Body of pancreas (tissue), 4 donors: Measurements from ENCODE around the gene MAGI1. TPM values are rescaled to one million over a fixed set of nuclear protein-coding genes. Genes with fewer than 3 reads are reported as not detected.
A peak's percentile ranks its signal among the peaks of the same experiment; 100 is the strongest.

Experiments
- ATAC-seq: fragments of 150-250 bp; one replicate; pipeline ENCODE4 v1.9.1; 2016
- DNase-seq, 4 donors: peaks; one replicate each; pipeline ENCODE4 v3.0.0-alpha.2; 2019
- H3K27ac ChIP-seq, 4 donors: fragments of 200-600 bp; sonication (generic); 1 replicate in 3 of 4; 2 replicates in 1 of 4; pipeline versions ENCODE4 v1.5.1 to v1.6.1; 2016 to 2019; ENCODE audit warnings: mild to moderate bottlenecking in 1 of 4, mixed read lengths in 1 of 4, moderate library complexity in 1 of 4
- H3K27me3 ChIP-seq, 2 donors: fragments of 200-600 bp; sonication (generic); one replicate each; pipeline ENCODE4 v1.6.0; 2016; ENCODE audit warnings: mild to moderate bottlenecking in 1 of 2
- H3K36me3 ChIP-seq, 2 donors: fragments of 200-600 bp; sonication (generic); replicated peaks in 1 of 2; 2 replicates each; pipeline ENCODE4 v1.5.1; 2016; ENCODE audit warnings: low read depth in 2 of 2; ENCODE audit not compliant: insufficient read depth in 1 of 2
- H3K4me1 ChIP-seq: fragments of 200-600 bp; sonication (generic); one replicate; pipeline ENCODE4 v1.6.0; 2016
- H3K4me3 ChIP-seq, 2 donors: fragments of 200-600 bp; sonication (generic); 1 replicate in 1 of 2; 2 replicates in 1 of 2; pipeline ENCODE4 v1.5.1; 2016 to 2019
- H3K9me3 ChIP-seq, 3 donors: fragments of 200-600 bp; sonication (generic); 1 replicate in 2 of 3; 2 replicates in 1 of 3; pipeline ENCODE4 v1.5.1; 2016
- POLR2A ChIP-seq, 3 donors: fragments of 450-650 bp; IDR thresholded peaks; one replicate each; pipeline ENCODE4 v1.6.1; 2016; ENCODE audit warnings: antibody characterized with exemption in 3 of 3, mild to moderate bottlenecking in 2 of 3
- WGBS, 2 donors: methylation state at CpG; one replicate each; pipeline ENCODE4 v1.1.5; 2017; 5-methylcytosine and 5-hydroxymethylcytosine counted together
- intact Hi-C: fragments of 100-400 bp; cut with DNase I; formaldehyde crosslinking; loops from one replicate; pipeline ENCODE4 v1.15.1; 2023
- total RNA-seq, 2 donors: library from RNA; depleted of rRNA; stranded (reverse); fragments of >200 nt; gene quantifications; one replicate each; pipeline ENCODE4 v1.1.0, GENCODE V29; 2016
- TF ChIP-seq, protein P1 (sequence below), 7 experiments: fragments of 450-650 bp in 4 of 7; fragments of 200-600 bp in 3 of 7; sonication (generic) in 3 of 7; IDR thresholded peaks; one replicate each; pipeline ENCODE4 v1.5.1; 2016 to 2019; ENCODE audit warnings: antibody characterized with exemption in 7 of 7

MAGI1 gene
- total RNA-seq, 2 donors from 2014 or later, result 44.2 to 63.6 TPM

DNA sequence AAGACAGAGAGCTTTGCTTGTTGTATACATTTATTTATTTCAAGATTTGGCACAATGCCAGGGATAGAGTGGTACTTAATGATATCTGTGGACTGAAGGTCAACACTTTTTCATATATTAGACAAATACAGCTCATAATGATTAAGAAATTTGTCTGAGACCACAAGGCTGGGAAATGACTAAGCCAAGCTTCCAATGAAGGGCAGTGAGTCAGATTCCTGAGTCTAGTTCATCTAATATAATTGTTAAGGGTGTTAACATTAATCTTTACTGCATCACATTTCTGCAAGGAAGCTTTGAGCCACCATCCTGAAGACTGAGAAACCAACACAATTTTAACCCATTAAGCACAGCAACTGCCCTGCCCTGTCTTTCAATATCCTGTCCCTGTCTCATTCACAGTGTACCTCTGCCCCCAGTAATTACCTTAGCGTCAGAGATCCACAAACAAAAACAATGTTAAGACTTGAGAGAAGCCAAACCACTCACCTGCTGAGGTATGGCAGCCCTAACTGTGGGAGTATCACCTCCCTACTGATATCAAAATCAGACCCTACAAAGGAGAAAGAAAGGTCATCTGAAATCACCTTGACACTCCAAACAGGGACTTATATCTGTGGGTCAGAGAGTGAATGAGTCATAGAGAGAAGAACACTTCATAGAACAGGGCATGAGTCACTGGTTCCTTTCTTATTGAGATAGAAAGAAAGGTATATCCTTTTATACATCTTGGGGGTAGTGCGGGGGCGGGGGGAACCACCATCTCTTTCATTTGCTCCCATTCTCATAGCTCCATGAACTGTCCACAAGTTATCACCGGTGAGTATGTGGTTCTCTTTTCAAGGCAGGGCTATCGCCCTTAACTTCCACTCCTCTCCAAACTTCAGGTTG, 74.7 kb downstream of the MAGI1 start:
- ATAC-seq (peak; percentile 36), DNase-seq (no peak)
- intact Hi-C loops, result no loop called here
- 84 to 87% methylated on average over 5 of the region's 5 CpGs for WGBS, 2 donors
- Histone ChIP-seq H3K27ac (peak overlapping the region in 2 of 4 donors; percentile 51 to 54), H3K4me3 (no peak overlapping the region), H3K36me3 (no peaks in the 10 kb centered on the region), H3K27me3 (no peaks in the 10 kb centered on the region), H3K9me3 (no peaks in the 10 kb centered on the region), H3K4me1 (peaks cover 42% of the 10 kb centered on the region)
- TF ChIP-seq, protein P1, sequence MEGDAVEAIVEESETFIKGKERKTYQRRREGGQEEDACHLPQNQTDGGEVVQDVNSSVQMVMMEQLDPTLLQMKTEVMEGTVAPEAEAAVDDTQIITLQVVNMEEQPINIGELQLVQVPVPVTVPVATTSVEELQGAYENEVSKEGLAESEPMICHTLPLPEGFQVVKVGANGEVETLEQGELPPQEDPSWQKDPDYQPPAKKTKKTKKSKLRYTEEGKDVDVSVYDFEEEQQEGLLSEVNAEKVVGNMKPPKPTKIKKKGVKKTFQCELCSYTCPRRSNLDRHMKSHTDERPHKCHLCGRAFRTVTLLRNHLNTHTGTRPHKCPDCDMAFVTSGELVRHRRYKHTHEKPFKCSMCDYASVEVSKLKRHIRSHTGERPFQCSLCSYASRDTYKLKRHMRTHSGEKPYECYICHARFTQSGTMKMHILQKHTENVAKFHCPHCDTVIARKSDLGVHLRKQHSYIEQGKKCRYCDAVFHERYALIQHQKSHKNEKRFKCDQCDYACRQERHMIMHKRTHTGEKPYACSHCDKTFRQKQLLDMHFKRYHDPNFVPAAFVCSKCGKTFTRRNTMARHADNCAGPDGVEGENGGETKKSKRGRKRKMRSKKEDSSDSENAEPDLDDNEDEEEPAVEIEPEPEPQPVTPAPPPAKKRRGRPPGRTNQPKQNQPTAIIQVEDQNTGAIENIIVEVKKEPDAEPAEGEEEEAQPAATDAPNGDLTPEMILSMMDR (IDR thresholded peaks at IDR 0.05), result no peak
- TF ChIP-seq POLR2A (IDR thresholded peaks at IDR 0.05), result no peak

DNA sequence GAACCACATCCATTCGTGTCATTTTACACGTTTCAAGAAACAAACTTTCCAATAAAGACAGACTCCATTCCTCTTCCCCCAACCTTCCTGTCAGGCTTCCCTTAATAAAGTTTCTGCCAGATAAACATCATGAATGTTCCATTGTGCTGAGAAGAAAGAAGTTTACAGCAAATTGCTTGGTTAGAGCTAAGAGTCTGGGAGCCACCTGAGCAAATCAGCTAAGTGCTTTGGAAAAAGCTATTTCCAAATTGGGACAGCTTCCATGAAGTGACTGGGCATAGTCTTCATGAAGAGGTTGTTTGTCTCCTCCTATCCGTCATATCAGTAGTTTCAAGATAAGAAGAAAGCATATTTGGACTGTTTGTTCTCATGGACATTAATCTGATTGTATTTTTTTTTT, 77.0 kb downstream of the MAGI1 start:
- Histone ChIP-seq H3K9me3 (no peaks in the 10 kb centered on the region), H3K4me1 (peaks cover 40% of the 10 kb centered on the region), H3K27me3 (no peaks in the 10 kb centered on the region), H3K4me3 (no peak overlapping the region), H3K27ac (peak overlapping the region in 3 of 4 donors; percentile 58 to 75 (median 62)), H3K36me3 (no peaks in the 10 kb centered on the region)
- no peak for TF ChIP-seq POLR2A (IDR thresholded peaks at IDR 0.05)
- TF ChIP-seq, protein P1 (IDR thresholded peaks at IDR 0.05), result no peak
- ATAC-seq (peak; percentile 73), DNase-seq (no peak)
- intact Hi-C loops, result no loop called here
- 18 to 24% methylated on average over 3 of the region's 3 CpGs for WGBS, 2 donors

DNA sequence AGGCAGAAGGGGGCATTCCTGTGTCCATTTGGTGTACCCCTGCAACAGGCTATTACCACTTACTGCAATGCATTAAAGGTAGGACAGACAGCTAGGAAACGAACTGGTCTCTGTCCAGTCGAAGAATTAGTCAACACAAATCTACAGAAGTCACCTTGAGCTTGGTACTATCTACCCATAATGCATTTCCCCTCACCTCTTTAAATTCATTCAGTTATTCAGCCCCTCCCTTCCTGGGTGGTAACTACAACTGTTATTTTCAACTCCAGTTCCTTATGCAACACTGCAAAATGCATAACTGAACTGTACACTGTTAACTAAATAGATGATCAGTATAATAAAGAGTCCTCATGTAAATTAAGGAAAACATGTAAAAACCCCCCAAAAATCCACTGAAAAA, 77.6 kb downstream of the MAGI1 start:
- H3K9me3 ChIP-seq, result no peaks in the 10 kb centered on the region
- ATAC-seq (no peak), DNase-seq (no peak)
- no peaks in the 10 kb centered on the region for H3K27me3 ChIP-seq
- peaks cover 45% of the 10 kb centered on the region for H3K4me1 ChIP-seq
- TF ChIP-seq, protein P1 (IDR thresholded peaks at IDR 0.05), result no peak
- H3K27ac ChIP-seq, result peak overlapping the region; percentile 10 to 75 (median 60)
- intact Hi-C loops, result no loop called here
- no peaks in the 10 kb centered on the region for H3K36me3 ChIP-seq
- 36 to 61% methylated on average over 2 of the region's 2 CpGs for WGBS, 2 donors
- no peak overlapping the region for H3K4me3 ChIP-seq

DNA sequence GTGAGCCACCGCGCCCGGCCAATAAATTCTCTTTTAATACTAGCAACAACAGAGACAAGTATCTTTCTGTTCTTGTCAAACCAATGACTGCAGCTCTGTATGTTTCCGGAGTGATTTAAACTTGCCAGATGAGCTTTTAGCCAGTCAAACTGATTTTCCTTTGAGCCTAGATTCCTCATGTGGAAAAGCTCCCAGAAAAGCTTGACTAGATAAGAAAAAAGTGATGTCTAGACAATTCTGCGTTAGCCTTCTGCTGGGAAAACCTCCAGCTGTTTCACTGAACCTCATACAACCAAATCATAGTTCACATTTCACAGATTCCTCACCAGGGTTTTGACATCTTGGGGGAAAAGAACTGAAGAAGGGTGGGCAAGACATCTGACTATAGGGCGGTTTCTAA, 78.6 kb downstream of the MAGI1 start:
- WGBS, 2 donors, result 58 to 62% methylated on average over 6 of the region's 6 CpGs

DNA sequence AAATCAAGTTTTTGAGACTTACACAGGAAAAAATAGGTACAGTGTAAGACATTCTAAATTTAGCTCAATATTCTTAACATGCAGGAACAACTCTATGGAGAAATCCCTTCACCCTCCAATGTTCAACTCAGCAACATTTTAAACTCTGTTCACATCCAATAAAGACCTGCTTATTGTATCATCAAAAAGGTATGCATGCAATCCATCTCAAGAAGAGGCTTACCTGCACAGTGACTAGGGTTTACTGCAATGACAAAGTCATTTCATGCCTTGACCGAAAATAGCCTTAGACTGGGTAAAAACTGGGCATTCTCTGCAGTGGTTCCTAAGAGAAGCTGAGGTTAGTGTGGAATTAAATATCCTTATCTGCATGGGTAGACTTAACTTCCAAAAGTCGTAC, 80.5 kb downstream of the MAGI1 start:
- Histone ChIP-seq H3K36me3 (no peaks in the 10 kb centered on the region), H3K4me1 (peaks cover 61% of the 10 kb centered on the region), H3K27ac (no peak overlapping the region), H3K27me3 (no peaks in the 10 kb centered on the region), H3K4me3 (no peak overlapping the region), H3K9me3 (peaks cover 0 to 2% (median 0%) of the 10 kb centered on the region in 3 donors)
- DNase-seq, result no peak
- TF ChIP-seq, protein P1 (IDR thresholded peaks at IDR 0.05), result no peak
- no peak for TF ChIP-seq POLR2A (IDR thresholded peaks at IDR 0.05)
- intact Hi-C loops, result no loop called here
- no peak for ATAC-seq
- WGBS, 2 donors, result 93 to 94% methylated on average over 2 of the region's 2 CpGs

More for the DNA sequence above, 78.6 kb downstream of the MAGI1 start:
- no peak for DNase-seq
- intact Hi-C loops, result no loop called here
- peaks cover 56% of the 10 kb centered on the region for H3K4me1 ChIP-seq
- no peaks in the 10 kb centered on the region for H3K27me3 ChIP-seq
- peak overlapping the region in 3 of 4 donors; percentile 27 to 75 (median 53) for H3K27ac ChIP-seq
- H3K9me3 ChIP-seq, result no peaks in the 10 kb centered on the region
- no peak for TF ChIP-seq POLR2A (IDR thresholded peaks at IDR 0.05)
- H3K36me3 ChIP-seq, result no peaks in the 10 kb centered on the region
- no peak overlapping the region for H3K4me3 ChIP-seq
- no peak for ATAC-seq
